HUDEP-2 (cell line): ENCODE measurements around the gene ZNF281.
"Not testable (repeated sequence)": the region's sequence is repeated elsewhere in the genome, so short reads cannot be mapped to it uniquely, and the experiment has no call there.

Experiments used
- DNase-seq, 76 experiments: peaks; one replicate each; lab custom pipeline; 2025; ENCODE audit not compliant: unreplicated experiment in 76 of 76; lab: John Stamatoyannopoulos, UW

Gene ZNF281

GRCh38 chr1:200366577-200367253 is 43.1 kb downstream of the ZNF281 start:
- no peak for DNase-seq

DNA sequence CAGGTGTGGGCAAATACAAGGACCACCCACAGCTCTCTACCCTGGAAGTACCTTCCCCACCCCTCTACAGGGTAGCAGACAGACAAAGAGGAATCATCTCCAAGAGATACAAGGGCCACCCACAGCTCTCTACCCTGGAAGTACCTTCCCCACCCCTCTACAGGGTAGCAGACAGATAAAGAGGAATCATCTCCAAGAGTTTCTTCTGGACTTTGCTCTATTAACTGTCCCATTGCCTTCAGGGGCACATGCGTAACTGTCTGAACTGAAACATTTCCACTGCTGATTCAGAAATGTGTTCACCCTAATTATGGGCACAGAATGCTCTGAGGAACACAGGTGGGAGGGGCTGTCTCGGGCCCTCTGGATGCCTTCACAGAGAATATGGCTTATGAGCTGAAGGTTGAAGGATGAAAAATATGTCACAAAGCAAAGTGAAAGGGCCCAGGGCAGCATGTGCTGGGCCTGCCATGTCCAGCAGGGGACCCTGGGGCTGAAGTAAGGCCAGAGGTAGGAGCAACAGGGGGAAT is 43.9 kb downstream of the ZNF281 start:
- no peak for DNase-seq

DNA sequence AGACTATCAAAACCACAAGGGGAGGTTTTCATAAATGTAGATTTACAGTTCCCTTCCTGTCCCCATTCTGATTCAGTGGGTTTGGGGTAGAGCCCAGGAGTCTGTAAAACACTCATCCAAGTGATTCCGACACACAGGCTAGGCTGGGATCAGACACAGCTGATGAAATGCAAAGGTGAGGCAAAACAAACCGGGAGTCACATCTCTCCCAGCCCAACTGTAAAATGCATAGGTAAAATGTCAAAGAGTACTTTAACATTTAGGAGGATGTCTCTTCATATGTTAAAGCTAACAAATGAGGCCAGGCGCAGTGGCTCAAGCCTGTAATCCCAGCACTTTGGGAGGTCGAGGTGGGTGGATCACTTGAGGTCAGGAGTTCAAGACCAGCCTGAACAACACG is 45.0 kb downstream of the ZNF281 start:
- no peak for DNase-seq

DNA sequence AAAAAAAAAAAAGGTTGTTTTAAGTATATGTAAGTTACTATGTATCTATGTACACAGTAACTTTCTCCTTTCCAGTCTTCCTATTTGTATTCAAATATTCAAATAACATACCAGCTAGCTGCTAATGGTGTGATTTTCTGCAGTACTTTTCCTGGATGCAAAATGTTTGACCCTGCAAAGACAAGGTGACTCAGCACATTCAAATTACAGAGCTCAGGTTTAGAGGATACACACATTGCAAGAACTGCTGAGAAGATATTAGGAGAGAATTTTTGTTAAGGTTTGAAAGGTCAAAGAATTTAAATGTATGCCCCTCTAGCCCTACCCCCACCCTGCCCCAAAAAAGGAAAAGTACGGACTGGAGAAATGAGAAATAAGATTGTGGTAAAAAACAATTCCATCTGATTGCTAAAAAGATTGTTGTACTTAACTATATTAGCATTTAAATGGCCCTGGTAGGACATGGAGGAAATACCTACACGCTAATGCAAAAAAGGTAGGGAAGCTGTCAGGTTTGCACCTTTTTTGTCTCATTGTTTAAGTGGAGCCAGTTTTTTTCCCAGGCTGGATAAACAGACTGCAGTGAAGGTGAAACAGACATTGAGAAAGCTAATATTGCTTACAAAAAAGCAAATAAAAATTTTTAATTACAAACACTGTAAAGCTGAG is 45.6 kb downstream of the ZNF281 start:
- DNase-seq: no peak

DNA sequence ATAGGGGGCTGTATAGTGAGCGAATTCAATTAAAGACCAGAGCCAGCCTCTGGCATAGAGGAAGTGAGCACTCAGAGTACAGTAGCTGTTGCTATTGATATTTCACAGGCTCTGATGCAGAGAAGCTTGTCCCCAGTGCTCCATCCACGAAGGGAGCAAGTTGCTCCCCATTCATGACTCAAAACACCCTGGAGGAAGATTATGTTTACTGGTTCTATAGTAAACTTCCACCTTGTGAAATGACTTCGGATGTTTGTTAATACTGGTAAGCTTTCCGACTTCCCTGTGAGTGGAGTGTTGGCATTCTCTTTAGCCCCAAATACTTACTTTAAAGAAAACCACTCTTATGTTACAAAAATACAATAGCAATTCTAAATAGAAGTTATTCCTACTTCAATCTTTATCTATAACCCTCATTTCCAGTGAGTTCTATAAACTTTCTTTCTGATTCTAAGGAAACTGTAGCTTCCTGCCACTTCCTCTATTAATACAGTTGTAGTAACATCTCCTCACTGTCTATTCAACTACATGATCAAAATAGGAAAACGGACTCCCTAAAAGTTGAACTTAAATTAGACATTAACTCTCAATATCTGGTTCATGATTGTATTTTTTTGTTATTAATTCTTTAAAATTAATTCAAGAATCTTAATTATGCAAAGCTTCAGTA is 46.4 kb downstream of the ZNF281 start:
- DNase-seq: no peak

DNA sequence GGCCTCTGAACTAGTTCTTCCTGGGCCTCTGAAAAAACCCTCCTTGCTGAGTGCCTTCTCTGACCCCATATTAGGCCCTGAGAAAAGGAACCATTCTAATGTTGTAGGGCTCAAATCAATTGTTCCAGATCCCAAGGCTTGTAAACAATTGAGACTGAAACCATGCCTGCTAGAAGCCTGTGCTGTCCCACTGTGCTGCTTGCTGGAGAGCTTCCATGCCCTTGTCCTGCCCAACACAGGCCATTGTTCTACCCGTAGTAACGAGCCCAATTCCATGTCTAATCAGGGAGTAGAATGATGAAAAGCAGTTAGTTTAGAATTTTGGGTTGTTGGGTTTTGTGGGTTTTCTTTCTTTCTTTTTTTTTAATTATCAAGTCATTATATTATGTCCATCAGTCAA is 47.4 kb downstream of the ZNF281 start:
- no peak for DNase-seq

- DNase-seq: no peak
Measured at GRCh38 chr1:200359610-200360163, 50.1 kb downstream of the ZNF281 start.

- DNase-seq: not testable (repeated sequence)
Measured at GRCh38 chr1:200357925-200358324, 51.9 kb downstream of the ZNF281 start.

- no peak for DNase-seq
Measured at GRCh38 chr1:200355801-200356200, 54.0 kb downstream of the ZNF281 start.
